Ovary (tissue), 3 donors: ENCODE results near the gene TNPO1.

Source experiments
- POLR2A ChIP-seq: fragments of 450-650 bp; IDR thresholded peaks from one replicate; pipeline ENCODE4 v1.6.1; 2017; ENCODE audit warnings: antibody characterized with exemption, mild to moderate bottlenecking, moderate library complexity
- TF ChIP-seq, protein P1 (sequence below), 3 donors: fragments of 450-650 bp in 2 of 3; fragments of 200-600 bp in 1 of 3; IDR thresholded peaks; one replicate each; pipeline versions ENCODE4 v1.5.1 to v1.8.0; 2016 to 2022; ENCODE audit warnings: antibody characterized with exemption in 3 of 3, mild to moderate bottlenecking in 1 of 3
- donor health status: DM: no; HTN: no; CAD: no.

DNA sequence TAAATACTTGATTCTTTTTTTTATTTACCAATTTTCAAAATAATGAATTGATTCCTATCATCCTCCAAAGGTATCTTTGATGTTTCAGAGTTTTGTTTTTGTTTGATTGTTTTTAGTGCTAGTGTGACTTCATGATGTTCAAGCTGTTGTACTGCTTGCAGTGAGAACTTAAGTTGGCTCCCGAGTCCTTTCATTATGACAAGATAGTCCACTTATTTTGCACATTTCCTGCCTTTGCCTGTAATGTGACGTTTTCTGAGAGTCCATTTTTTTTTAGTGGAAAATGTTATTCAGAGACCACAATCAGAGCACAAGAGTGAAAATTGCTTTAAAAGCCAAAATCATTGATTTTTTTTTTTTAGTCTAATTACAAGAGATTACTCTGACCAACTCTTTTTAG is 79.3 kb downstream of the TNPO1 start:
- TF ChIP-seq POLR2A = no peak
- TF ChIP-seq, protein P1, sequence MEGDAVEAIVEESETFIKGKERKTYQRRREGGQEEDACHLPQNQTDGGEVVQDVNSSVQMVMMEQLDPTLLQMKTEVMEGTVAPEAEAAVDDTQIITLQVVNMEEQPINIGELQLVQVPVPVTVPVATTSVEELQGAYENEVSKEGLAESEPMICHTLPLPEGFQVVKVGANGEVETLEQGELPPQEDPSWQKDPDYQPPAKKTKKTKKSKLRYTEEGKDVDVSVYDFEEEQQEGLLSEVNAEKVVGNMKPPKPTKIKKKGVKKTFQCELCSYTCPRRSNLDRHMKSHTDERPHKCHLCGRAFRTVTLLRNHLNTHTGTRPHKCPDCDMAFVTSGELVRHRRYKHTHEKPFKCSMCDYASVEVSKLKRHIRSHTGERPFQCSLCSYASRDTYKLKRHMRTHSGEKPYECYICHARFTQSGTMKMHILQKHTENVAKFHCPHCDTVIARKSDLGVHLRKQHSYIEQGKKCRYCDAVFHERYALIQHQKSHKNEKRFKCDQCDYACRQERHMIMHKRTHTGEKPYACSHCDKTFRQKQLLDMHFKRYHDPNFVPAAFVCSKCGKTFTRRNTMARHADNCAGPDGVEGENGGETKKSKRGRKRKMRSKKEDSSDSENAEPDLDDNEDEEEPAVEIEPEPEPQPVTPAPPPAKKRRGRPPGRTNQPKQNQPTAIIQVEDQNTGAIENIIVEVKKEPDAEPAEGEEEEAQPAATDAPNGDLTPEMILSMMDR (IDR thresholded peaks at IDR 0.05) = no peak
